Activated CD4-positive, alpha-beta memory T cell treated with anti-CD3 and anti-CD28 coated beads, Interleukin-2, amount 10 ng/mL, durations not matched to agents 7 days and 5 days (primary cell): Measurements from ENCODE around the gene MIA2. TPM values are rescaled to one million over a fixed set of nuclear protein-coding genes. Genes with fewer than 3 reads are reported as not detected.

Experiments used
- CTCF ChIA-PET: fragments of 350-600 bp; sonication (Branson Sonifier 250); formaldehyde crosslinking; loops from one replicate; lab custom pipeline; 2021; ENCODE audit warnings: antibody characterized with exemption, inconsistent platforms; lab: Charles Lee
- POLR2A ChIA-PET: fragments of 350-600 bp; sonication (Branson Sonifier 250); formaldehyde crosslinking; loops from one replicate; lab custom pipeline; 2021; ENCODE audit warnings: antibody characterized with exemption; lab: Charles Lee
- DNase-seq: peaks from one replicate; pipeline ENCODE4 v3.0.0-alpha.2; 2020
- H3K27ac Mint-ChIP-seq: one replicate; pipeline ENCODE4 v1.8.0; 2021; ENCODE audit warnings: mild to moderate bottlenecking, mixed read lengths
- H3K27me3 Mint-ChIP-seq: one replicate; pipeline ENCODE4 v1.8.0; 2021; ENCODE audit warnings: mixed read lengths
- H3K36me3 Mint-ChIP-seq: one replicate; pipeline ENCODE4 v1.8.0; 2021; ENCODE audit warnings: low read depth, mixed read lengths
- H3K4me1 Mint-ChIP-seq: one replicate; pipeline ENCODE4 v1.8.0; 2021; ENCODE audit warnings: mixed read lengths
- H3K4me3 Mint-ChIP-seq: one replicate; pipeline ENCODE4 v1.8.0; 2021; ENCODE audit warnings: mild to moderate bottlenecking, mixed read lengths
- H3K9me3 Mint-ChIP-seq: one replicate; pipeline ENCODE4 v1.8.0; 2021; ENCODE audit warnings: mixed read lengths
- total RNA-seq, 2 experiments: library from RNA; stranded (reverse); gene quantifications; one replicate each; pipeline ENCODE4 v1.2.3, GENCODE V29; 2021

Gene MIA2
- total RNA-seq, 2 experiments from 2014 or later = 30.8 to 33.0 TPM

DNA sequence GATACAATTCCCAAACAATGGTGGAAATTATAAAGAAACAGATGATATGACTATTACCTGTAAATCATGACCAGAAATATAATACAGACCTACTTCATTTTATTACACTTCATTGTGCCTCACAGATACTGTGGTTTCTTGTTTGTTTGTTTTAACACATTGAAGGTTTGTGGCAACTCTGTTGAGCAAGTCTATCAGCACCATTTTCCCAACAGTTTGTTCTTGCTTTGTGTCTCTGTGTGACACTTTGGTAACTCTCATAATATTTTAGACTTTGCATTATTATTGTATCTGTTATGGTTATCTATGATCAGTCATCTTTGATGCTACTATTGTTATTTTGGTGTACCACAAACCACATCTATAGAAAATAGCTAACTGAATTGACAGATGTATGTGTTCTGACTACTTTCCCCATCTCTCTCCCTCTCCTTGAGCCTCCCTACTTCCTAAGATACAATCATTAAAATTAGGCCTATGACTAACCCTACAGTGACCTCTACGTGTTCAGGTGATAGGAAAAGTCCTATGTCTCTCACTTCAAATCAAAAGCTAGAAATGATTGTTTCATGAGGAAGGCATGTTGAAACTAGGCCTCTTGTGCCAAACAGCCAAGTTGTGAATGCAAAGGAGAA lies 149.4 kb downstream of the MIA2 start:
- Mint-ChIP-seq H3K36me3 (peaks cover 2% of the 10 kb centered on the region), H3K9me3 (no peaks in the 10 kb centered on the region), H3K4me1 (peaks cover 17% of the 10 kb centered on the region), H3K27me3 (no peaks in the 10 kb centered on the region), H3K4me3 (no peak overlapping the region), H3K27ac (no peak overlapping the region)
- ChIA-PET POLR2A (interaction anchor here (0.6 to 3.5 kb wide), 9 partner anchors 9 to 237 kb away, joined by 3 to 18 read pairs (median 3); partner anchors contain the start of genes FBXO33, PNN and TRAPPC6B), CTCF (interaction anchor here (0.7 to 1.5 kb wide), 5 partner anchors 35 to 232 kb away, joined by 3 to 5 read pairs (median 3); no protein-coding TSS in a partner anchor)
- DNase-seq = no peak

DNA sequence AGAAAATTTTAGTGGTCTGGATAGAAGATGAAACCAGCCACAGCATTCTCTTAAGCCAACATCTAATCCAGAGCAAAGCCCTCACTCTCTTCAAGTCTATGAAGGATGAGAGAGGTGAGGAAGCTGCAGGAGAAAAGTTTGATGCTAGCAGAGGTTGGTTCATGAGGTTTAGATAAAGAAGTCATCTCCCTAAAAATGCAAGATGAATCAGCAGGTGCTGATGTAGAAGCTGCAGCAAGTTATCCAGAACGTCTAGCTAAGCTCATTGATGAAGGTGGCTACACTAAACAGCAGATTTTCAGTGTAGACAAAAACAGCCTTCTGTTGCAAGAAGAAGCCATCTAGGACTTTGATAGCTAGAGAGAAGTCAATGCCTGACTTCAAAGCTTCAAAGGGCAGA lies 150.0 kb downstream of the MIA2 start:
- H3K27me3 Mint-ChIP-seq = no peaks in the 10 kb centered on the region
- H3K4me1 Mint-ChIP-seq = peaks cover 17% of the 10 kb centered on the region
- POLR2A ChIA-PET = interaction anchor here (0.6 to 3.5 kb wide), 8 partner anchors 8 to 238 kb away, joined by 3 to 18 read pairs (median 4); partner anchors contain the start of genes FBXO33, PNN and TRAPPC6B
- no peaks in the 10 kb centered on the region for H3K9me3 Mint-ChIP-seq
- H3K27ac Mint-ChIP-seq = no peak overlapping the region
- CTCF ChIA-PET = interaction anchor here (0.8 to 1.5 kb wide), 4 partner anchors 36 to 152 kb away, joined by 3 read pairs; no protein-coding TSS in a partner anchor
- no peak overlapping the region for H3K4me3 Mint-ChIP-seq
- peaks cover 5% of the 10 kb centered on the region for H3K36me3 Mint-ChIP-seq
- no peak for DNase-seq

DNA sequence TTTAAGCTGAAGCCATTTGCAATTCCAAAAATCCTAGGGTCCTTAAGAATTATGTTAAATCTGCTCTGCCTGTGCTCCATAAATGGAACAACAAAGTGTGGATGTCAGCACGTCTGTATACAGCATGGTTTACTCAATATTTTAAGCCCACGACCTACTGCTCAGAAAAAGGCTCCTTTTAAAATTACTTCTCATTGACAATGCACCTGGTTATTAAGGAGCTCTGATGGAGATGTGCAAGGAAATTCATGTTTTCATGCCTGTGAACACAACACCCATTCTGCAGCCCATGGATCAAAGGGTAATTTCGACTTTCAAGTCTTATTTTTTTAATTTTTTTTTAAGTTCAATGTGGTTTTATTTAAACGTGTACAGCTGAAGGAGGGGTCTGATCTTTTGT lies 150.5 kb downstream of the MIA2 start:
- POLR2A ChIA-PET = interaction anchor here (0.8 to 3.5 kb wide), 7 partner anchors 8 to 214 kb away, joined by 3 to 18 read pairs (median 4); partner anchors contain the start of genes FBXO33, PNN and TRAPPC6B
- H3K36me3 Mint-ChIP-seq = peaks cover 5% of the 10 kb centered on the region
- no peaks in the 10 kb centered on the region for H3K27me3 Mint-ChIP-seq
- CTCF ChIA-PET = interaction anchor here (0.6 to 1.5 kb wide), 4 partner anchors 36 to 200 kb away, joined by 3 read pairs; no protein-coding TSS in a partner anchor
- H3K9me3 Mint-ChIP-seq = no peaks in the 10 kb centered on the region
- peaks cover 17% of the 10 kb centered on the region for H3K4me1 Mint-ChIP-seq
- H3K27ac Mint-ChIP-seq = no peak overlapping the region
- no peak for DNase-seq
- H3K4me3 Mint-ChIP-seq = no peak overlapping the region

DNA sequence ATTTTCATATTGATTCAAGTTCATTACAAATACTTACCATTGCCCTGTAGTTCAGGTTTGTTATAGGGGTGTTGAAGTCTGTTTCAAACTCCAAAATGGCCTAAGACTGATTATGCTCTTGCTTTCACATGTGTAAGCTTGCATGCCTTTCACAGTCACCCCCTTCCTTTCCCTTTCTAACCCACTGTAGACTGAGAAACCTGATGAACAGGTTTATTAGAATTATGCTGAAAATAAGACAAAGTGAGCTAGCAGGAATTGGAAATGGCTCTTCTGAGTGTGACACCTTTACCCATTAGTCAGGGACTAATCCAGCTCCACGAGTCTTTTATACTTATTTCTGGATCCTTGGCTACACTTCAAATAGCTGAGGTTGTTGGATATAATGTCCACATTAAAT lies 159.6 kb downstream of the MIA2 start:
- no peaks in the 10 kb centered on the region for H3K4me1 Mint-ChIP-seq
- H3K36me3 Mint-ChIP-seq = peaks cover 26% of the 10 kb centered on the region
- H3K27me3 Mint-ChIP-seq = no peaks in the 10 kb centered on the region
- no peak for DNase-seq
- no peak overlapping the region for H3K4me3 Mint-ChIP-seq
- H3K27ac Mint-ChIP-seq = no peak overlapping the region
- ChIA-PET CTCF (no interaction called here), POLR2A (interaction anchor here (0.9 to 1.6 kb wide), 4 partner anchors 10 to 127 kb away, joined by 3 to 4 read pairs (median 3); partner anchors contain the start of gene FBXO33)
- H3K9me3 Mint-ChIP-seq = no peaks in the 10 kb centered on the region

DNA sequence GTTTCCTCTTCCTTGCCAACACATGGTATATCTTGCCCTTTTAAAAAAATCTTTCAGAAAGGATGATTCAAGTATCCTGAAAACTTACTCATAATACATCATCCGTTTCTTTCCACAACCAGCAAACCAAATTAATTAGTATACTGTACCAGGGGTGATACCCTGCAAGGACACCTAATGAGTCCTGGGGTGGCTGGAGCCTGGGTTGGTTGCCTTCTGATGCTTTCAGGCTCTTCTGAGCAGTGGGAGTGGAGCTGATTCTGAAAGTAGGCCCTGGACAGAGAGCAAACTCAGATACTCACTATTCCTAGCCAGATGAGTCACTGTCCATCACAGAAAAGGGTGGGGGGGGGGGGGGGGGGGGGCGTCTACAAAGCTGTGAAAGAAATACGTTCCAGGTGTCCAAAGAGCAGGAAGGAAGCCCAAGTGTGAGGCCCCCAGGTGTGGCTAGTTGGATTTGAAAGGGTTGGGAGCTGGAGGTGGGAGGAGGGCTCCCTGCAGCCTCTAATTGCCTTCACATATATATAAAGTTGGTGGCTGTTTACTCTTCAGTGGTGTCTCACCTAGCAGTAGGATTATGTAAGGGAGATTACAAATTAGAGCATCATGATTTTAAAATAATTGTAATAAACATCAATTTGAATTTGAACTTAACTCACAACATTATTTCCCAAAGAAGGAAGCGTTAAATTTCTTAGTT lies 162.0 kb downstream of the MIA2 start:
- Mint-ChIP-seq H3K36me3 (peaks cover 35% of the 10 kb centered on the region), H3K27me3 (no peaks in the 10 kb centered on the region), H3K27ac (no peak overlapping the region), H3K4me1 (no peaks in the 10 kb centered on the region), H3K4me3 (no peak overlapping the region), H3K9me3 (no peaks in the 10 kb centered on the region)
- ChIA-PET POLR2A (no interaction called here), CTCF (no interaction called here)
- DNase-seq = no peak

- Mint-ChIP-seq H3K27ac (no peak overlapping the region), H3K4me1 (no peaks in the 10 kb centered on the region), H3K4me3 (no peak overlapping the region), H3K27me3 (no peaks in the 10 kb centered on the region), H3K9me3 (no peaks in the 10 kb centered on the region), H3K36me3 (peaks cover 42% of the 10 kb centered on the region)
- POLR2A ChIA-PET = interaction anchor here (0.9 to 1.4 kb wide), 2 partner anchors 13 to 36 kb away, joined by 3 to 4 read pairs; partner anchors contain the start of gene FBXO33
- CTCF ChIA-PET = interaction anchor here (1.1 kb wide), 1 partner anchor 30 kb away, joined by 5 read pairs; no protein-coding TSS in a partner anchor
- no peak for DNase-seq
Measured at GRCh38 chr14:39396448-39396847, 162.7 kb downstream of the MIA2 start.

DNA sequence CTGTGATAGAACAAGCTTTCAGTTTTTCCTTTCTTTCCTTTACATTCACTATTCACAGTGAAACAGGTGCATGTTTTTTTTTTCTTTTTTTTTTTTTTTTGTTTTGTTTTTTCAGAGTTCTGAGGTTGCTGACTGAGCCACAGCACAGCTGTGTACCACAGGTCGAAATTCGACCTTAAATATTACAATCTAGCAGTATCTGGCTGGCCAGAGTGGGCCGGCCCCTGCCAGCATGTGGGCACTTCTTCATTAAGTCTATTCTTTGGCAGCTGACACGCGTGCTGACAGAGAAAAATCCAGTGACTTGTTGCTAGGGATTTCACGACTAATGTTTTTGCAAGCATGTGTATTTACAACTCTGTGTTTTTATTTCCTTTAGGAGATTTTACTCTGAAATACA lies 164.7 kb downstream of the MIA2 start:
- CTCF ChIA-PET = no interaction called here
- H3K4me1 Mint-ChIP-seq = no peaks in the 10 kb centered on the region
- no peak overlapping the region for H3K4me3 Mint-ChIP-seq
- H3K27me3 Mint-ChIP-seq = no peaks in the 10 kb centered on the region
- POLR2A ChIA-PET = no interaction called here
- DNase-seq = no peak
- peaks cover 45% of the 10 kb centered on the region for H3K36me3 Mint-ChIP-seq
- H3K9me3 Mint-ChIP-seq = no peaks in the 10 kb centered on the region
- no peak overlapping the region for H3K27ac Mint-ChIP-seq

- Mint-ChIP-seq H3K4me3 (no peak overlapping the region), H3K4me1 (peaks cover 2% of the 10 kb centered on the region), H3K27me3 (no peaks in the 10 kb centered on the region), H3K36me3 (peaks cover 11% of the 10 kb centered on the region), H3K27ac (no peak overlapping the region), H3K9me3 (peaks cover 11% of the 10 kb centered on the region)
- DNase-seq = no peak
- POLR2A ChIA-PET = no interaction called here
- CTCF ChIA-PET = no interaction called here
Measured at GRCh38 chr14:39406560-39406959, 172.8 kb downstream of the MIA2 start.

GRCh38 chr14:39416072-39416471 lies 182.4 kb downstream of the MIA2 start:
- no peak for DNase-seq
- H3K4me1 Mint-ChIP-seq = peaks cover 1% of the 10 kb centered on the region
- CTCF ChIA-PET = interaction anchor here (0.9 kb wide), 1 partner anchor 10 kb away, joined by 4 read pairs; no protein-coding TSS in a partner anchor
- peaks cover 58% of the 10 kb centered on the region for H3K36me3 Mint-ChIP-seq
- no peak overlapping the region for H3K27ac Mint-ChIP-seq
- POLR2A ChIA-PET = interaction anchor here (2.2 kb wide), 1 partner anchor 16 kb away, joined by 6 read pairs; the partner anchor contains the start of gene FBXO33
- peaks cover 31% of the 10 kb centered on the region for H3K9me3 Mint-ChIP-seq
- H3K27me3 Mint-ChIP-seq = no peaks in the 10 kb centered on the region
- H3K4me3 Mint-ChIP-seq = no peak overlapping the region

DNA sequence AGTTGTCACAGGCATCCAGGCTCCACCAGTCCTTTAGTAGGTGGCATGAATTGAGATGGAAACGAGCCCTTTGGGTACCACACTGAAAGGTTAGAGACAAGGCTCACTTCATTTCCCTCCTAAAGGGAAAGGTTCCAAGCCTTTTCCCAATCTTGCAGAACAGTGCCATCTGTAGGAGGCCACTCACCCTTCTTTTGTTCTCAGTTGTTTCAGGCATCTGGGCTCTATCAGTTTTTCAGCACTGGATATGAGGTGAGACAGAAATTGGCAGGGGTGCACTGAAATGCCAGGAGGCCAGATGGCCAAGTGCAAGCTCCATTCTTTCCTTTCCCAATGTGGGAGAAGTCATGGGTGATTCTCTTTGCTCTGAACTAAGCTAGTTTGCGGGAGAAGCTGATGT lies 183.3 kb downstream of the MIA2 start:
- Mint-ChIP-seq H3K36me3 (peaks cover 58% of the 10 kb centered on the region), H3K27ac (no peak overlapping the region), H3K4me1 (peaks cover 5% of the 10 kb centered on the region), H3K27me3 (no peaks in the 10 kb centered on the region), H3K4me3 (no peak overlapping the region), H3K9me3 (peaks cover 31% of the 10 kb centered on the region)
- DNase-seq = no peak
- CTCF ChIA-PET = interaction anchor here (1.1 kb wide), 1 partner anchor 10 kb away, joined by 3 read pairs; no protein-coding TSS in a partner anchor
- POLR2A ChIA-PET = no interaction called here

GRCh38 chr14:39419272-39419671 lies 185.6 kb downstream of the MIA2 start:
- peaks cover 42% of the 10 kb centered on the region for H3K36me3 Mint-ChIP-seq
- H3K27me3 Mint-ChIP-seq = no peaks in the 10 kb centered on the region
- H3K4me1 Mint-ChIP-seq = peaks cover 7% of the 10 kb centered on the region
- POLR2A ChIA-PET = no interaction called here
- H3K9me3 Mint-ChIP-seq = peaks cover 22% of the 10 kb centered on the region
- H3K27ac Mint-ChIP-seq = no peak overlapping the region
- no peak overlapping the region for H3K4me3 Mint-ChIP-seq
- DNase-seq = no peak
- CTCF ChIA-PET = interaction anchor here (1.0 to 1.6 kb wide), 2 partner anchors 22 to 188 kb away, joined by 3 read pairs; no protein-coding TSS in a partner anchor

GRCh38 chr14:39422243-39422642 lies 188.5 kb downstream of the MIA2 start:
- no peak for DNase-seq
- CTCF ChIA-PET = interaction anchor here (1.0 to 1.6 kb wide), 2 partner anchors 9 to 190 kb away, joined by 3 to 6 read pairs; no protein-coding TSS in a partner anchor

More at GRCh38 chr14:39422243-39422642, 188.5 kb downstream of the MIA2 start:
- Mint-ChIP-seq H3K4me3 (no peak overlapping the region), H3K4me1 (peaks cover 20% of the 10 kb centered on the region), H3K27me3 (no peaks in the 10 kb centered on the region), H3K27ac (no peak overlapping the region), H3K36me3 (peaks cover 21% of the 10 kb centered on the region), H3K9me3 (peaks cover 4% of the 10 kb centered on the region)
- POLR2A ChIA-PET = interaction anchor here (3.2 kb wide), 1 partner anchor 10 kb away, joined by 19 read pairs; the partner anchor contains the start of gene FBXO33
